SU-DHL-6 (cell line): Measurements from ENCODE around the gene CBX7.

Source experiments
- H2AFZ ChIP-seq: fragments of 200-600 bp; sonication (generic); 2 replicates; pipeline ENCODE4 v1.6.1; 2014; ENCODE audit warnings: low read depth, mild to moderate bottlenecking, moderate library complexity, mixed read lengths, antibody characterized with exemption, low read length; ENCODE audit not compliant: severe bottlenecking
- H3F3A ChIP-seq: fragments of 200-600 bp; shearing (Covaris generic); 2 replicates; pipeline ENCODE4 v1.6.0; 2016; ENCODE audit warnings: antibody characterized with exemption, mild to moderate bottlenecking; ENCODE audit not compliant: insufficient read depth
- H3K27ac ChIP-seq: fragments of 200-600 bp; sonication (generic); 2 replicates; pipeline ENCODE4 v1.5.1; 2016; ENCODE audit warnings: low read depth, mild to moderate bottlenecking, low read length, moderate library complexity, mixed read lengths
- H3K27me3 ChIP-seq: fragments of 200-600 bp; sonication (generic), shearing (Covaris generic); 2 replicates; pipeline ENCODE4 v1.6.0; 2014; ENCODE audit warnings: mild to moderate bottlenecking, low read length
- H3K36me3 ChIP-seq: fragments of 200-600 bp; sonication (generic); 2 replicates; pipeline ENCODE4 v1.6.1; 2014; ENCODE audit warnings: mild to moderate bottlenecking, low read length, mixed read lengths
- H3K4me2 ChIP-seq: fragments of 300-600, 200-600 bp; shearing (Covaris generic), sonication (generic); 2 replicates; pipeline ENCODE4 v1.6.0; 2014; ENCODE audit warnings: low read length, low read depth, mild to moderate bottlenecking; ENCODE audit not compliant: poor library complexity, severe bottlenecking
- H3K4me3 ChIP-seq: fragments of 200-600 bp; sonication (generic); 2 replicates; pipeline ENCODE4 v1.5.1; 2014; ENCODE audit warnings: antibody characterized with exemption, low read length, mild to moderate bottlenecking, mixed read lengths; ENCODE audit not compliant: insufficient read depth, poor library complexity, severe bottlenecking
- H3K79me2 ChIP-seq: fragments of 200-600 bp; sonication (generic); 2 replicates; pipeline ENCODE4 v1.6.1; 2014; ENCODE audit warnings: mild to moderate bottlenecking, low read length, moderate library complexity; ENCODE audit not compliant: insufficient read depth
- H3K9ac ChIP-seq: fragments of 200-600 bp; sonication (generic); 2 replicates; pipeline ENCODE4 v1.7.0; 2014; ENCODE audit warnings: mild to moderate bottlenecking, low read length
- H3K9me2 ChIP-seq: fragments of 200-600 bp; sonication (generic); replicated peaks from 2 replicates; pipeline ENCODE4 v1.6.1; 2014; ENCODE audit warnings: low read length; ENCODE audit not compliant: insufficient read depth
- H3K9me3 ChIP-seq: fragments of 200-600 bp; sonication (generic); 2 replicates; pipeline ENCODE4 v1.6.1; 2014; ENCODE audit warnings: low read length, mixed read lengths; ENCODE audit not compliant: insufficient read depth
- H4K20me1 ChIP-seq: fragments of 200-600 bp; sonication (generic); 2 replicates; pipeline ENCODE4 v1.6.1; 2014; ENCODE audit warnings: low read depth, mild to moderate bottlenecking, antibody characterized with exemption, low read length, moderate library complexity, mixed read lengths
- EZH2phosphoT487 ChIP-seq: fragments of 200-600 bp; sonication (generic), shearing (Covaris generic); conservative IDR thresholded peaks from 2 replicates; pipeline ENCODE4 v1.6.1; 2018; ENCODE audit warnings: mild to moderate bottlenecking, antibody characterized with exemption, low read length, moderate library complexity, mixed read lengths
- TF ChIP-seq, protein P1 (sequence below): fragments of 200-600 bp; sonication (generic); IDR thresholded peaks from one replicate; pipeline ENCODE4 v1.5.1; 2017; ENCODE audit warnings: antibody characterized with exemption, mild to moderate bottlenecking, low read length, moderate library complexity; ENCODE audit not compliant: insufficient read depth, poor library complexity, severe bottlenecking

Gene CBX7

DNA sequence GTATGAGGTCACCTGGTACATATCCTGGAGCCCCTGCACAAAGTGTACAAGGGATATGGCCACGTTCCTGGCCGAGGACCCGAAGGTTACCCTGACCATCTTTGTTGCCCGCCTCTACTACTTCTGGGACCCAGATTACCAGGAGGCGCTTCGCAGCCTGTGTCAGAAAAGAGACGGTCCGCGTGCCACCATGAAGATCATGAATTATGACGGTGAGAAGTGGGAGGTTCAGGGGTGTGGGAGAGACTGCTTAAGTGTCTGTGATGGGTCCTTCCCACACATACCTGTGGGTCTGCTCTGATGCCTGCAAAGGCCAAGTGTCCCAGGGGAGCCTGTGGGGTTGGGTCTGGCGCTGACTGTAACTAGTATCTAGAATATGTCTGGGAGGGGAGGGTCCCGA lies 71.5 kb downstream of the CBX7 start:
- Histone ChIP-seq H2AFZ (no peak overlapping the region), H3K27ac (no peak overlapping the region), H3K27me3 (no peaks in the 10 kb centered on the region), H3K4me2 (no peak overlapping the region), H4K20me1 (no peaks in the 10 kb centered on the region), H3K9ac (no peak overlapping the region), H3K4me3 (no peak overlapping the region), H3K9me2 (no peaks in the 10 kb centered on the region), H3F3A (0 out of 2 replicates have a peak, but pooled peaks cover 5% of the 10 kb centered on the region), H3K9me3 (no peaks in the 10 kb centered on the region), H3K36me3 (no peaks in the 10 kb centered on the region; the same call in 1 of the 2 replicates), H3K79me2 (peaks cover 19% of the 10 kb centered on the region)
- TF ChIP-seq, protein P1, sequence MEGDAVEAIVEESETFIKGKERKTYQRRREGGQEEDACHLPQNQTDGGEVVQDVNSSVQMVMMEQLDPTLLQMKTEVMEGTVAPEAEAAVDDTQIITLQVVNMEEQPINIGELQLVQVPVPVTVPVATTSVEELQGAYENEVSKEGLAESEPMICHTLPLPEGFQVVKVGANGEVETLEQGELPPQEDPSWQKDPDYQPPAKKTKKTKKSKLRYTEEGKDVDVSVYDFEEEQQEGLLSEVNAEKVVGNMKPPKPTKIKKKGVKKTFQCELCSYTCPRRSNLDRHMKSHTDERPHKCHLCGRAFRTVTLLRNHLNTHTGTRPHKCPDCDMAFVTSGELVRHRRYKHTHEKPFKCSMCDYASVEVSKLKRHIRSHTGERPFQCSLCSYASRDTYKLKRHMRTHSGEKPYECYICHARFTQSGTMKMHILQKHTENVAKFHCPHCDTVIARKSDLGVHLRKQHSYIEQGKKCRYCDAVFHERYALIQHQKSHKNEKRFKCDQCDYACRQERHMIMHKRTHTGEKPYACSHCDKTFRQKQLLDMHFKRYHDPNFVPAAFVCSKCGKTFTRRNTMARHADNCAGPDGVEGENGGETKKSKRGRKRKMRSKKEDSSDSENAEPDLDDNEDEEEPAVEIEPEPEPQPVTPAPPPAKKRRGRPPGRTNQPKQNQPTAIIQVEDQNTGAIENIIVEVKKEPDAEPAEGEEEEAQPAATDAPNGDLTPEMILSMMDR = no peak
- no peak for TF ChIP-seq EZH2phosphoT487
